ENCODE data around the gene AIG1. TPM values are rescaled to one million over a fixed set of nuclear protein-coding genes. Genes with fewer than 3 reads are reported as not detected.
"Not testable (repeated sequence)": the region's sequence is repeated elsewhere in the genome, so short reads cannot be mapped to it uniquely, and the experiment has no call there.

Gene AIG1
- total RNA-seq, 1 experiment from 2014 or later: 63.6 TPM

GRCh38 chr6:143268439-143268838 is 207.8 kb downstream of the AIG1 start:
- DNase-seq (ENCODE audit: low spot score): no peak

DNA sequence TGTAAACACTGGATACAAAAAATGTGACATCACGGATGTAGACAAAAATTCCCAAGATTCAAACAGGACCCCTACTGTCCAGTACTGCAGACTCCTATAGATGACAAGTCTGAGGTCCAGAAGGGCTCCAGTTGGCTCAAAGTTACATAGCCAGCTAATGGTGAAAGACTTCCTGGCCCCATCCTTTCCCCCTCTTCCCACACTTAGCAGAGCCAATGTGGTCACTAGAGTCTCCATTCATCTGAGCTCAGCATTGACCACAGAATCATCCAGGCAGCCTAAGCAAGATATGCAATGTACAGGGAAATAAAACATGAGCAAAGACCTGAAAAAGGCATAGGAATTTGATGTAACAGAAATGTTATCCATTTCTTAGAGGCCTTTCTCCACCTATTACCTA is 209.3 kb downstream of the AIG1 start:
- no peak for DNase-seq (ENCODE audit: low spot score)

- no peak for DNase-seq (ENCODE audit: low spot score)
These were observed 210.3 kb downstream of the AIG1 start for GRCh38 chr6:143271024-143271423.

- DNase-seq (ENCODE audit: low spot score): no peak
These were observed 215.7 kb downstream of the AIG1 start for GRCh38 chr6:143276436-143276835.

DNA sequence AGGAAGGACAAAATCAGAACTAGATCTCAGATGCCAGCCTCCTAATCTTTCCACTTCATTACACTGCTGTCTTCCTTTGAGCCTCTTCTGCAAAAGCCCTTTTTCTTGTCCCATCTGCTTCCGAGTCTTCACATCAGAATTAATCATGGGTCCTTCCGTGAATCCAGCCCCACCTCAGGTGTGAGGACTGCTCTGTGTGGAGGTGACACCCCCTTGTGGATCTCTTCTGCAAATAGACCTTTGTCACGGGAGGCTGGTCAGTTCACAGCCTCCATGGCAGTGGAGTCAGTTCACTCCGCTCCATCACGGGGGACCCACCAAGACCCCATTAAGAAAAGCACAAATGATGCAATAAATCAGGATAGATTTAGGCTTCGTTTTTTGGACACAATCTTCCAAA is 218.7 kb downstream of the AIG1 start:
- peak; percentile 9 for DNase-seq (ENCODE audit: low spot score)

GRCh38 chr6:143283887-143284645 is 223.4 kb downstream of the AIG1 start:
- DNase-seq (ENCODE audit: low spot score): no peak

- DNase-seq (ENCODE audit: low spot score): no peak
These were observed 225.6 kb downstream of the AIG1 start for GRCh38 chr6:143286251-143286795.

DNA sequence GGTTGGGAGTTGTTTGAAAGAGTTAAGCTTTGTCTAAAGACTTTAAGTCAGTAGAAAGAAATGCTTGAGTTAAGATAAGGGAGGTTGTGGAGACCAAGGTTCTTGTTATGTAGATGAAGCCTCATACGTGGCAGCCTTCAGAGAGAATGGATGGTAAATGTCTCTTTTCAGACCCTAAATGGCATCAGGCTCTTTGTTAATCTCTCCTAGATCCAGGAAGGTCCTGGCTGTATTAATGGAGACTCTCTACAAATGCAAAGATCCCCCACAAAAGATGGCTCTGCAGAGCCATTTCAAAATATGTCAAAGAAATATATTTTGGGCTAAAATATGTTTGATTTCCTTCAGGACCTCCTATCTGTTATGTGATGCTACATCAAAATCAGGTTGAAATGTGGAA is 228.2 kb downstream of the AIG1 start:
- no peak for DNase-seq (ENCODE audit: low spot score)

DNA sequence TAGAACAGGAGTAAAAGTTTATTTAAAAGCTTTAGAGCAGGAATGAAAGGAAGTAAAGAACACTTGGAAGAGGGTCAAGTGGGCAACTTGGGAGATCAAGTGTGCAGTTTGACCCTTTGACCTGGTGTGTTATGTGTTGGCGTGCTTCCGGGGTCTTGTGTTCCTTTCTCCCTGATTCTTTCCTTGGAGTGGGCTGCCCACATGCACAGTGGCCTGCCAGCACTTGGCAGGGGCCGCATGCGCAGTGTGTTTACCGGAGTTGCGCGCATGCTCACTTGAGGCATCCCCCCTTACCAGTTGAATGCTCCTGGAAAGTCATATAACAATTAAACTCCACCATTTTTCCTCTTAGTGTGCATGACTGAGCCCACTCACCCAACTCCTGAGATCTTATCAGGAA is 229.5 kb downstream of the AIG1 start:
- no peak for DNase-seq (ENCODE audit: low spot score)

DNA sequence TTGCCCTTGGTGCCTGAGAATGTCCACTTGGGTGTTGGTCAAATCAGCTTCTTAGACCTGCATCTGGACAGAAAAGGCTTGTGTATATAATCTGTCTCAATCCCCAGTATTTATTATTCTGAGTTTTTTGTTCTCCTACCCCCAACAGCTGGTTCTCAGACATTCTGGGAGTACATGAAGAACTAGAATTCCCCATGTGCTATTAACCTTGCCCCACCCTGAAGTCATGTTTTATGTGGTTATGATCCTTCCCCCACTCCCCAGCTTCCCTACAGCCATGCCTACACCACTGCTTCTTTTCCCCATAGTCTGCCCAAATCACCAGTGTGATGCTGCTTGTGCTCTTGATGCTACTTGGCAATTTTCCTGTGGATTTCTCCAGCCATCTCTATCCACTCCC is 232.8 kb downstream of the AIG1 start:
- DNase-seq (ENCODE audit: low spot score): no peak

DNA sequence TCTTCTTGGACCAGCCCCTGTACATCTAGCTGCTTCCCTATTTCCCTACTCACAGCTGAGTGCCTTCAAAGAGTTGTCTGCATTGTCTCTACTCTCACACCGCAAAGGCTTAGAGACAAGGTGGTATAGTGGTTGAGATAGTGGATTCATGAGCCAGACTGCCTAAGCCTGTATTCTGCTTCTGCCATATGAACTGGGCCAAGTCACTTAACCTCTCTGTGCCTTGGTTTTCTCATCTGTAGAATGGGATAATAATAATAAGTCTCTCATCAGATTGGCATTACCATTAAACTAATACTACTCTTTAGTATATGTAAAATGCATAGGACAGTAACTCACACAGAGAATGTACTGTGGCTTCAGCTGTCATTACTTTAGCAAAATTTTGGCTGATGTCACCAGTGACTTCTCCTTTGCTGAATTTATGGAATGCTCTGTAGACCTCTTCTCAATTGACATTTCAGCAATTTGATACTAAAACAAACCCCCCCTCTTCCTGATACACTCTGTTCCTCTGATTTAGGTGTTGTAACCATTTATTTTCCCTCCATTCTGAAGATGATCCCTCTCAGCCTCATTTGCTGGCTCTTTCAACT is 233.7 kb downstream of the AIG1 start:
- DNase-seq (ENCODE audit: low spot score): no peak

- DNase-seq (ENCODE audit: low spot score): no peak
These were observed 235.2 kb downstream of the AIG1 start for GRCh38 chr6:143295932-143296331.

- DNase-seq (ENCODE audit: low spot score): no peak
These were observed 237.4 kb downstream of the AIG1 start for GRCh38 chr6:143298071-143298470.

- no peak for DNase-seq (ENCODE audit: low spot score)
These were observed 238.8 kb downstream of the AIG1 start for GRCh38 chr6:143299253-143300166.

DNA sequence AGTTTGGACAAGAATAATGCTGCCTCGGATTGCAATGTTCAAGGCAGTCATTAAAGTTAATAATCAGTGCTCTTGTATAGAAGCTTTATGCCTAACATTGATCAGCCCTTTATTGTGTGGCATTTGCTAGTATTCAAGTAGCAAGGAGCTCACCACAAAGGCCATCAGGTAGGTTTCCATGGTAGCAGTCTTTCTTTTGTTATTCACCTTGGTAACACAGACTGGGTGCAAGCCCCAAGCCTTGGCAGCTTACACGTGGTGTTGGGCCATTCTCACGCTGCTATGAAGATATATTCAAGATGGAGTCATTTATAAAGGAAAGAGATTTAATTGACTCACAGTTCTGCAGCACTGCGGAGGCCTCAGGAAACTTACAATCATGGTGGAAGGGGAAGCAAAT is 240.5 kb downstream of the AIG1 start:
- DNase-seq (ENCODE audit: low spot score): no peak

GRCh38 chr6:143307760-143308159 is 247.1 kb downstream of the AIG1 start:
- DNase-seq (ENCODE audit: low spot score): not testable (repeated sequence)

GRCh38 chr6:143313163-143313562 is 252.5 kb downstream of the AIG1 start:
- no peak for DNase-seq (ENCODE audit: low spot score)

DNA sequence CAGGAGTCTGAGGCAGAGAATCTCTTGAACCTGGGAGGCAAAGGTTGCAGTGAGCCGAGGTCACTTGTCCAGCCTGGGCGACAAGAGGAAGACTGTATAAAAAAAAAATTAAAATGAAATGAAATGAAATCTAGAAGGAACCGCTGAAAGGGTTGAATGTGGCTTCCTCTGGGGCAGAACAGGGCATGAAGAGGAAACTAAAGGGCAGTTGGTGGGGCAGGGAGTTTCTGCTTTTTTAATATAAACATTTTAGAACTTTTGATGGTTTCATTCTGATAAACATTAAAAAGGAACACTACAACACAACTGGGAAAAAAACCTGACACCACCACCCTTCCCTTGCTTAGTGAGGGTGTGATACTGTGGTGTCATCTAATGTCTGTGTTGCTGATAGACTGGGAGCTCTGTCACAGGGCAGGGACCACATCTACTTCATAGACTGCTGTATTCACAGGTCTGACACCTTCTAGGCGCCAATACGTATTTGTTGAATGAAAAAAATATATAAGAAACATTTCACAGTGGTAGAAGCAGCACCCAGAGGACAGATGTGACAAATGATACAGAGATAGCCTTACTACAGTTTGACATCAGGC is 260.9 kb downstream of the AIG1 start:
- no peak for DNase-seq (ENCODE audit: low spot score)

- no peak for DNase-seq (ENCODE audit: low spot score)
These were observed 261.7 kb downstream of the AIG1 start for GRCh38 chr6:143322386-143322785.

DNA sequence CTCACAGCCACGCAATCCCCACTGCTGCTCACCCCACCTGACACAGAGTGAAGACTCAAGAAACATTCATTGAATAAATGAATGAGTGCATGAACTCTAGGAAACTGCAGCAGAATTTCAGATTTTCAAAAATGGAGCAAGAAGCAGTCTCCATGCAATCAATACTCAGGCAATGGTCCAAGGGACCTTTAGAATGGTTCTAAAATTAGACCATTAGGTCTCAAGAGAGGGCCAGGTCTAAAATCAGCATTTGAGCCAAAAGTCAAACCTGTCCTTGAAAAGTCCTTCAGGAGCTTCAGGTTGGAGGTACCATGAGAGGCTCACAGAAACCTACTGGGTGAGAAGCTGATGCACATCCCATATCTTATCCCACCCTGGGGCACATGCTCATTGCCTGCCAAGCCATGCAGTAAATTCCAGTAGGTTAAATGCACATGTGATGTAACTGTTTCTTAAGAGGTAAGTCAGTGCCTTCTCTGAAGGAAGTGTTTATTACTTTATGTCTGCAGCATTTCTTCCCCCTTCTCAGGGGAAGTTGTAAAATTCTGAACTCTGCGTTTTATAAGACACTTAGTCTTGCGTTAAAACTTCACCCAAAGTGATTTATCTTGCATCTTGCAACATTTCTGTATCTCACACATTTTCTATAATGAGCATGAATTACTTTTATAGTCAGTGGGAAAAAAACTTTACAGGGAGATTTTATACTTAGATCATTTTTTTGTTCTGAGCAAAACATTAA is 263.2 kb downstream of the AIG1 start:
- DNase-seq (ENCODE audit: low spot score): no peak

Measured in H4 (cell line).